Stimulated activated CD4-positive, alpha-beta T cell treated with anti-CD3 and anti-CD28 coated beads, Interleukin-4, amount 100 ng/mL, for 48 hours (primary cell): ENCODE measurements around the gene TIFAB.

ENCODE experiments used
- DNase-seq, 2 donors: peaks; one replicate each; pipeline ENCODE4 v3.0.0-alpha.2; 2020; ENCODE audit warnings: low read depth in 2 of 2

TIFAB gene

DNA sequence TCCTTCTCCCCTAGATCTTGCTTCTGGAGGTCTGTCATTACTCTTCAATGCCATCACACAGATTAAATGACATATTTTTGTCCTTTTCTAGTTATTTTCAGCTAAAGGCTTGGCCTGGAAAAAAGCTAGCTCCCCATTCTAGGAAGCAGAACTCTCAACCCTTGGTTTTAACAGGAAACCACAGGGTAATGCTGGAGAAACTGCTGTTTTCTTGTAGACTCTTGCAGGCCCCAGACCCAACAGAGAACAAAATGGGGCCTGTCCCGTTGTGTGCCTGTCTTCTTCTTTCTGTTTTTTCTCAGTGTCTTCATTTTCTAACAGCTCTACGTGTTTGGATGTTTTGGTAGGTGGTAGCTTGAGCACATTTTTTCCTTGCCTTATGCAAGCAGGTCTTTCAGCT is 26.5 kb downstream of the TIFAB start:
- DNase-seq, result no peak

GRCh38 chr5:135423846-135424168 is 28.3 kb downstream of the TIFAB start:
- DNase-seq, result no peak

DNA sequence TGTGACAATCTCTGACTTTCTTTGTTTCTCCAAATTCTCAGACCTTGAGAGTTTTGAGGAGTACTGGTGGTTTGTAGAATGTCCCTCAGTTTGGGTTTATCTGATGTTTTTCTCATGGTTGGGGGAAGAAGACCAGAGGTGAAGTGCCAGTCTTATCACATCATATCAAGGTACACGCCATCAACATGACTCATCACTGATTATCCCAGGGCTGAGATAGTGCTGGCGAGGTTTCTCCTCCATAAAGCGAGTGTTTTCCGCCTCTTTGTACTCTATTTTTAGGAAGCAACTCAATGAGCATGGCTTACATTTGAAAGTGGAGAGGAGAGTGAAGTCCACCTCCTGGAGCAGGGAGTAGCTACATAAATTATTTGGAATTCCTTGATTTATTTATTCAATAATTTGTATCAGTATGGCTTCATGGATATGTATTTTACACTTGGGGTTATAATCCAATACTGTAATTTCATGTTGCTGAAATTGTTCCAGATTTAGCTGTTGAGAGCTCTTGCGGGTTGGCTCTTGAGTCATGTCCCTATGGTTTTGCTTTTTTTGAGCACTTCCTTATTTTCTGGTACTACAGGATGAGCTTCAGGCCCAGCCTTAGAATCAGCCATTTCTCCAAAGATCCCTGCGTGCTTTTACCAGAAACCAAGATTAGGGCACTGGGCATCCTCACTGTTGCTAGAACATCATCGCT is 28.9 kb downstream of the TIFAB start:
- DNase-seq, result no peak

DNA sequence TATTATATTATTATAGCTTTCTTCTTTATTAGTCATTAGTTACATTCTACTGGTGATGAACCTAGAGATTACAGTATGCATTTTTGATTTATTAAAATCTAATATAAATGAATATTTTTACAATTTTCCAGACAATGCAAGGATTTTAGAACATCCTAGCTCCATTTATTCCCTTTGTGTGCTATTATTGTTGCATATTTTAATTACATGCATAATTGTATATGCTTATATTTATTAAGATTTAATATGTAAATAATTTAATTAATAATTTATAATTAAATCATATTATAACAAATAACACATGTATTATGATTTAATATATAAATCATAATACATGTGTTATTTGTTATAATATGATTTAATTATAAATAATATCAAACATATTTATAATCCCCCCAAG is 29.7 kb downstream of the TIFAB start:
- DNase-seq, result no peak

DNA sequence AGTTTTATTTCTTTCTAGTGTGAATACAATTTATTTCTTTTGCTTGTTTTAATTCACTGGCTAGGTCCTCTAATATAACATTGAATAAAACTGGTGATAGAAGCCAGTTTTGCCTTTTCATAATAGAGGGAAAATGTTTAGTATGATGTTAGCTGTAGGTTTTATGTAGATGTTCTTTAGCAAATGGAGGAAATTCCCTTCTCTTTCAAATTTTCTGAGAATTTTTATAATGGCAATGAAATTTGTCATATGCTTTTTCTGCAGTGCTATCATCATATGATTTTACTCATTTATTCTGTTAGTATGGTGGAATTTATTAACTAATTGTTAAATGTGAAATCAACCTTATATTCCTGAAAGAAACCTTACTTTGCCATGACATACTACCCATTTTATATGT is 35.1 kb downstream of the TIFAB start:
- DNase-seq, result no peak

- DNase-seq, result no peak
Measured at GRCh38 chr5:135405082-135405481, 47.1 kb downstream of the TIFAB start.

- DNase-seq, result no peak
Measured at GRCh38 chr5:135402031-135402430, 50.1 kb downstream of the TIFAB start.

GRCh38 chr5:135400866-135401265 is 51.3 kb downstream of the TIFAB start:
- DNase-seq, result no peak

GRCh38 chr5:135399794-135400542 is 52.2 kb downstream of the TIFAB start:
- DNase-seq, result no peak

- peak; percentile 73 to 80 for DNase-seq
Measured at GRCh38 chr5:135398855-135399793, 53.0 kb downstream of the TIFAB start, which contains the start of gene MACROH2A1. TSS of gene MACROH2A1 (minus strand) at chr5:135399231. CDS start at chr5:135389093, 10,138 bp downstream.

GRCh38 chr5:135398160-135398854 is 53.8 kb downstream of the TIFAB start:
- peak; percentile 23 to 36 for DNase-seq
